Measurements from ENCODE around the gene IL17B. TPM values are rescaled to one million over a fixed set of nuclear protein-coding genes. Genes with fewer than 3 reads are reported as not detected.

The IL17B gene
- total and polyA plus RNA-seq, 2 experiments from 2014 or later: not detected

GRCh38 chr5:149387081-149387631, 8.1 kb upstream of the IL17B start:
- Mint-ChIP-seq H3K27me3 (ENCODE audit: insufficient read depth, low read depth, poor library complexity) (peaks cover 7% of the 10 kb centered on the region), H3K27ac (no peak overlapping the region), H3K9me3 (no peaks in the 10 kb centered on the region), H3K4me3 (no peak overlapping the region), H3K4me1 (peaks cover 3% of the 10 kb centered on the region; the same call in 2 of the 3 replicates), H3K36me3 (ENCODE audit: low read depth) (no peaks in the 10 kb centered on the region)
- H2AFZ ChIP-seq: no peak overlapping the region
- no peak overlapping the region for H3K4me3 ChIP-seq
- H4K20me1 ChIP-seq (replicated peaks; ENCODE audit: insufficient read depth): no peaks in the 10 kb centered on the region
- H3K4me2 ChIP-seq: no peak overlapping the region
- H3K79me2 ChIP-seq (replicated peaks; ENCODE audit: insufficient read depth): no peaks in the 10 kb centered on the region
- no peak for DNase-seq (ENCODE audit: low spot score)
- H3K9me2 ChIP-seq (ENCODE audit: insufficient read depth): no peaks in the 10 kb centered on the region
- H3K27me3 ChIP-seq (ENCODE audit: insufficient read depth): no peaks in the 10 kb centered on the region
- no peaks in the 10 kb centered on the region for H3K36me3 ChIP-seq (ENCODE audit: insufficient read depth)
- TF ChIP-seq, protein P1, sequence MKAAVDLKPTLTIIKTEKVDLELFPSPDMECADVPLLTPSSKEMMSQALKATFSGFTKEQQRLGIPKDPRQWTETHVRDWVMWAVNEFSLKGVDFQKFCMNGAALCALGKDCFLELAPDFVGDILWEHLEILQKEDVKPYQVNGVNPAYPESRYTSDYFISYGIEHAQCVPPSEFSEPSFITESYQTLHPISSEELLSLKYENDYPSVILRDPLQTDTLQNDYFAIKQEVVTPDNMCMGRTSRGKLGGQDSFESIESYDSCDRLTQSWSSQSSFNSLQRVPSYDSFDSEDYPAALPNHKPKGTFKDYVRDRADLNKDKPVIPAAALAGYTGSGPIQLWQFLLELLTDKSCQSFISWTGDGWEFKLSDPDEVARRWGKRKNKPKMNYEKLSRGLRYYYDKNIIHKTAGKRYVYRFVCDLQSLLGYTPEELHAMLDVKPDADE (IDR thresholded peaks at IDR 0.05): no peak
- TF ChIP-seq, protein P2, sequence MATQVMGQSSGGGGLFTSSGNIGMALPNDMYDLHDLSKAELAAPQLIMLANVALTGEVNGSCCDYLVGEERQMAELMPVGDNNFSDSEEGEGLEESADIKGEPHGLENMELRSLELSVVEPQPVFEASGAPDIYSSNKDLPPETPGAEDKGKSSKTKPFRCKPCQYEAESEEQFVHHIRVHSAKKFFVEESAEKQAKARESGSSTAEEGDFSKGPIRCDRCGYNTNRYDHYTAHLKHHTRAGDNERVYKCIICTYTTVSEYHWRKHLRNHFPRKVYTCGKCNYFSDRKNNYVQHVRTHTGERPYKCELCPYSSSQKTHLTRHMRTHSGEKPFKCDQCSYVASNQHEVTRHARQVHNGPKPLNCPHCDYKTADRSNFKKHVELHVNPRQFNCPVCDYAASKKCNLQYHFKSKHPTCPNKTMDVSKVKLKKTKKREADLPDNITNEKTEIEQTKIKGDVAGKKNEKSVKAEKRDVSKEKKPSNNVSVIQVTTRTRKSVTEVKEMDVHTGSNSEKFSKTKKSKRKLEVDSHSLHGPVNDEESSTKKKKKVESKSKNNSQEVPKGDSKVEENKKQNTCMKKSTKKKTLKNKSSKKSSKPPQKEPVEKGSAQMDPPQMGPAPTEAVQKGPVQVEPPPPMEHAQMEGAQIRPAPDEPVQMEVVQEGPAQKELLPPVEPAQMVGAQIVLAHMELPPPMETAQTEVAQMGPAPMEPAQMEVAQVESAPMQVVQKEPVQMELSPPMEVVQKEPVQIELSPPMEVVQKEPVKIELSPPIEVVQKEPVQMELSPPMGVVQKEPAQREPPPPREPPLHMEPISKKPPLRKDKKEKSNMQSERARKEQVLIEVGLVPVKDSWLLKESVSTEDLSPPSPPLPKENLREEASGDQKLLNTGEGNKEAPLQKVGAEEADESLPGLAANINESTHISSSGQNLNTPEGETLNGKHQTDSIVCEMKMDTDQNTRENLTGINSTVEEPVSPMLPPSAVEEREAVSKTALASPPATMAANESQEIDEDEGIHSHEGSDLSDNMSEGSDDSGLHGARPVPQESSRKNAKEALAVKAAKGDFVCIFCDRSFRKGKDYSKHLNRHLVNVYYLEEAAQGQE (IDR thresholded peaks at IDR 0.05; ENCODE audit: unreplicated experiment): no peak
- TF ChIP-seq ZNF114 (CRISPR knock-in tag; IDR thresholded peaks at IDR 0.05): no peak
- no peak for TF ChIP-seq CTCF (conservative IDR thresholded peaks at IDR 0.05; ENCODE audit: low read depth in 2 of 2)
- TF ChIP-seq JUNB (IDR thresholded peaks at IDR 0.05; ENCODE audit: unreplicated experiment): no peak
- TF ChIP-seq ZNF331 (CRISPR knock-in tag; IDR thresholded peaks at IDR 0.05; ENCODE audit: low read depth): no peak
- no peak for TF ChIP-seq NANOG (IDR thresholded peaks at IDR 0.05; ENCODE audit: borderline replicate concordance)
- no peak for TF ChIP-seq CREB1 (CRISPR knock-in tag; IDR thresholded peaks at IDR 0.05; ENCODE audit: low read depth)
- no peak for TF ChIP-seq EZH2phosphoT487 (IDR thresholded peaks at IDR 0.05; ENCODE audit: unreplicated experiment)
- no peak for TF ChIP-seq ZNF462 (CRISPR knock-in tag; IDR thresholded peaks at IDR 0.05)
- TF ChIP-seq EZH2 (IDR thresholded peaks at IDR 0.05; ENCODE audit: low read depth, unreplicated experiment): no peak
- TF ChIP-seq STAT1 (IDR thresholded peaks at IDR 0.05; ENCODE audit: unreplicated experiment): no peak
- no peak for TF ChIP-seq POLR2AphosphoS5 (IDR thresholded peaks at IDR 0.05; ENCODE audit: low read depth)
- ATAC-seq: no peak
- H3K4me1 ChIP-seq (ENCODE audit: insufficient read depth): no peaks in the 10 kb centered on the region
- H3K27ac ChIP-seq (ENCODE audit: low read depth): no peak overlapping the region
- no peaks in the 10 kb centered on the region for H3F3A ChIP-seq (replicated peaks; ENCODE audit: low read depth)

Measured in GM23338 (cell line).